DOHH2 (cell line): ENCODE measurements around the gene GTPBP4.
"Not testable (repeated sequence)": the region's sequence is repeated elsewhere in the genome, so short reads cannot be mapped to it uniquely, and the experiment has no call there.

Experiments used
- H3F3A ChIP-seq: fragments of 200-600 bp; sonication (generic), shearing (Covaris generic); 2 replicates; pipeline ENCODE4 v1.6.0; 2016; ENCODE audit warnings: antibody characterized with exemption, mild to moderate bottlenecking; ENCODE audit not compliant: control insufficient read depth, insufficient read depth
- H3K27ac ChIP-seq: fragments of 200-600 bp; sonication (generic); 2 replicates; pipeline ENCODE4 v1.5.1; 2014; ENCODE audit warnings: low read depth, mild to moderate bottlenecking, low read length, moderate library complexity
- H3K27me3 ChIP-seq: fragments of 200-600 bp; sonication (generic); 2 replicates; pipeline ENCODE4 v1.6.1; 2014; ENCODE audit warnings: mild to moderate bottlenecking, low read length, mixed read lengths; ENCODE audit not compliant: control insufficient read depth
- H3K36me3 ChIP-seq: fragments of 200-600 bp; sonication (generic); 2 replicates; pipeline ENCODE4 v1.6.1; 2014; ENCODE audit warnings: mild to moderate bottlenecking, low read length, moderate library complexity, mixed read lengths; ENCODE audit not compliant: control insufficient read depth
- H3K4me1 ChIP-seq: fragments of 200-600 bp; sonication (generic); 2 replicates; pipeline ENCODE4 v1.6.1; 2014; ENCODE audit warnings: mild to moderate bottlenecking, low read length, mixed read lengths; ENCODE audit not compliant: control insufficient read depth
- H3K4me2 ChIP-seq: fragments of 200-600 bp; sonication (generic); 2 replicates; pipeline ENCODE4 v1.6.0; 2014; ENCODE audit warnings: mild to moderate bottlenecking, low read length, moderate library complexity
- H3K4me3 ChIP-seq: fragments of 200-600 bp; sonication (generic); 2 replicates; pipeline ENCODE4 v1.5.1; 2014; ENCODE audit warnings: mild to moderate bottlenecking, low read length, mixed read lengths
- H3K79me2 ChIP-seq: fragments of 200-600 bp; sonication (generic); 2 replicates; pipeline ENCODE4 v1.6.1; 2014; ENCODE audit warnings: mild to moderate bottlenecking, low read length, mixed read lengths; ENCODE audit not compliant: control insufficient read depth
- H3K9me2 ChIP-seq: fragments of 200-600 bp; sonication (generic); replicated peaks from 2 replicates; pipeline ENCODE4 v1.6.1; 2014; ENCODE audit warnings: mild to moderate bottlenecking, low read length, mixed read lengths; ENCODE audit not compliant: control insufficient read depth
- H3K9me3 ChIP-seq: fragments of 200-600 bp; sonication (generic); 2 replicates; pipeline ENCODE4 v1.6.1; 2014; ENCODE audit warnings: antibody characterized with exemption, low read length, mixed read lengths; ENCODE audit not compliant: control insufficient read depth, insufficient read depth
- H4K20me1 ChIP-seq: fragments of 200-600 bp; sonication (generic); 2 replicates; pipeline ENCODE4 v1.6.0; 2014; ENCODE audit warnings: low read depth, mild to moderate bottlenecking, antibody characterized with exemption, low read length, moderate library complexity; ENCODE audit not compliant: control insufficient read depth, insufficient read depth
- EZH2phosphoT487 ChIP-seq: fragments of 200-600 bp; sonication (generic); IDR thresholded peaks from 2 replicates; pipeline ENCODE4 v1.6.1; 2017; ENCODE audit warnings: borderline replicate concordance, mild to moderate bottlenecking, antibody characterized with exemption, low read length, moderate library complexity, mixed read lengths
- TF ChIP-seq, protein P1 (sequence below): fragments of 200-600 bp; sonication (generic); IDR thresholded peaks from one replicate; pipeline ENCODE4 v1.5.1; 2014; ENCODE audit warnings: antibody characterized with exemption, mild to moderate bottlenecking, low read depth, low read length; ENCODE audit not compliant: poor library complexity, severe bottlenecking

The GTPBP4 gene

DNA sequence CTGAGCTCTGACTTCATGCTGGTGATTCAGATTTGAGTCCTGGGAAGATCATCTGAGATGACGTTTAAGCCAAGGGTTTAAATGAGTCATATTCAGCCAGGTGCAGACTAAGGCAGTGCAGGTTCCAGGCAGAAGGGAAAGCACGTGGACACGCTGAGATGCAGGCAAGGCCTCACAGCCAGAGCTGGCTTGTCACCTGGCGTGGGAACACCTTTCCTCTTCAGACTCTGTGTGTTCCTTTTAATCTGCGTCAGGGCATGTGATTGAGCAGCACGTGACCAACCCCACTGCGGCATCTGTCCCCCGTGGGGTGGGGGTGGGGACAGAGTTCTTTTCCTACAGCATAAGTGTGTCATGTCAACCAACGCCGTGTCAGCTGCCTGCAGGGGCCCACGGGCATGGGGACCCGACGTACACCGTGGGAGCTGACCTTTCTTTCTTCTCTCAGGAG is 48.1 kb downstream of the GTPBP4 start:
- Histone ChIP-seq H4K20me1 (0 out of 2 replicates have a peak, but pooled peaks cover 3% of the 10 kb centered on the region), H3K4me1 (no peaks in the 10 kb centered on the region), H3K27me3 (no peaks in the 10 kb centered on the region), H3K79me2 (no peaks in the 10 kb centered on the region), H3K36me3 (peaks cover 36% of the 10 kb centered on the region), H3K9me2 (no peaks in the 10 kb centered on the region), H3K4me3 (no peak overlapping the region), H3K27ac (no peak overlapping the region), H3K9me3 (no peaks in the 10 kb centered on the region), H3F3A (peaks cover 33% of the 10 kb centered on the region), H3K4me2 (no peak overlapping the region)
- TF ChIP-seq EZH2phosphoT487: no peak
- TF ChIP-seq, protein P1, sequence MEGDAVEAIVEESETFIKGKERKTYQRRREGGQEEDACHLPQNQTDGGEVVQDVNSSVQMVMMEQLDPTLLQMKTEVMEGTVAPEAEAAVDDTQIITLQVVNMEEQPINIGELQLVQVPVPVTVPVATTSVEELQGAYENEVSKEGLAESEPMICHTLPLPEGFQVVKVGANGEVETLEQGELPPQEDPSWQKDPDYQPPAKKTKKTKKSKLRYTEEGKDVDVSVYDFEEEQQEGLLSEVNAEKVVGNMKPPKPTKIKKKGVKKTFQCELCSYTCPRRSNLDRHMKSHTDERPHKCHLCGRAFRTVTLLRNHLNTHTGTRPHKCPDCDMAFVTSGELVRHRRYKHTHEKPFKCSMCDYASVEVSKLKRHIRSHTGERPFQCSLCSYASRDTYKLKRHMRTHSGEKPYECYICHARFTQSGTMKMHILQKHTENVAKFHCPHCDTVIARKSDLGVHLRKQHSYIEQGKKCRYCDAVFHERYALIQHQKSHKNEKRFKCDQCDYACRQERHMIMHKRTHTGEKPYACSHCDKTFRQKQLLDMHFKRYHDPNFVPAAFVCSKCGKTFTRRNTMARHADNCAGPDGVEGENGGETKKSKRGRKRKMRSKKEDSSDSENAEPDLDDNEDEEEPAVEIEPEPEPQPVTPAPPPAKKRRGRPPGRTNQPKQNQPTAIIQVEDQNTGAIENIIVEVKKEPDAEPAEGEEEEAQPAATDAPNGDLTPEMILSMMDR: no peak

DNA sequence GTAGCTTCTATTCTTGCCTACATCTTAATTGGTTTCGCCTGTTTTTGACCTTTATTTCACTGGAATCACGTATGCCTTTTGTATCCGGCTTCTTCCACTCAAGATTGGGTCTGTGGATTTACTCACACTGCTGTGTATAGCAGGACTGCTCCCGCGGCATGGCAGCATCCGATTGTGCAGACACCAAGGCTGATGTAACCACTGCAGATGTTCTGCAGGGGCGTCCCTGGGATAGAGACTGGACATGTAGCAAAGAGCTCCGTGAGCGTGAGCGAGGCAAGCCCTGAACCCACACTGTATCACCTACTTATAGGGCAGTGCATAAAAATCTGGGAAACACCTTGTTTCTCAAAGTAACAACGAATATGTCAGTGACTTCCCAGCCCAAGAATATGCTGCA is 48.9 kb downstream of the GTPBP4 start:
- H3K27me3 ChIP-seq: no peaks in the 10 kb centered on the region
- no peak overlapping the region for H3K27ac ChIP-seq
- no peaks in the 10 kb centered on the region for H3K79me2 ChIP-seq
- no peaks in the 10 kb centered on the region for H3K9me2 ChIP-seq
- TF ChIP-seq EZH2phosphoT487: no peak
- TF ChIP-seq, protein P1: no peak
- H3K4me2 ChIP-seq: no peak overlapping the region
- H4K20me1 ChIP-seq: 0 out of 2 replicates have a peak, but pooled peaks cover 3% of the 10 kb centered on the region
- H3F3A ChIP-seq: peaks cover 37% of the 10 kb centered on the region
- no peaks in the 10 kb centered on the region for H3K9me3 ChIP-seq
- peaks cover 44% of the 10 kb centered on the region for H3K36me3 ChIP-seq
- no peaks in the 10 kb centered on the region for H3K4me1 ChIP-seq
- no peak overlapping the region for H3K4me3 ChIP-seq

DNA sequence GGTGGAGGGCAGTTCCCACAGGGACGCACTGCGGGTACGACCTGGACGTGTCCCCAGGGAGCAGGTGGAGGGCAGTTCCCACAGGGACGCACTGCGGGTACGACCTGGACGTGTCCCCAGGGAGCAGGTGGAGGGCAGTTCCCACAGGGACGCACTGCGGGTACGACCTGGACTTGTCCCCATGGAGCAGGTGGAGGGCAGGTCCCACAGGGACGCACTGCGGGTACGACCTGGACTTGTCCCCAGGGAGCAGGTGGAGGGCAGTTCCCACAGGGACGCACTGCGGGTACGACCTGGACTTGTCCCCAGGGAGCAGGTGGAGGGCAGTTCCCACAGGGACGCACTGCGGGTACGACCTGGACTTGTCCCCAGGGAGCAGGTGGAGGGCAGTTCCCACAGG is 50.5 kb downstream of the GTPBP4 start:
- not testable (repeated sequence) for H3K4me2 ChIP-seq, H3K9me2 ChIP-seq
- H3K36me3 ChIP-seq: peaks cover 60% of the 10 kb centered on the region

DNA sequence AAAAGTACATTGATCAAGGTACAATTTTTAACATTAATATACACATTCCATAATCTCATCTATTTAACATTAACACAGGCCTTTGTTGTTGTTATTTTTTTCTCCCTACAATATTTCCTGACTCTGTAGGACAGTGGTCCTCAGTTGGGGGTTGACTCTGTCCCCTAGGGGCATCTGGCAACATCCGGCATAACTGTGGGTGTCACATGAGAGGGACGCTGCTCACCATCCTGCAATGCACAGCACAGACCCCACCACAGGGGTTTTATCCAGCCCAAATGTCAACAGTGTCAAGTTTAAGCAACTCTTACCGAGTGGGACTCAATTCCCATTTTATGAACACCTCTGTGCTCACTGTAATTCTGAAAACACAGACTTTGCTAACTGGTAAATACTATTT is 51.9 kb downstream of the GTPBP4 start:
- Histone ChIP-seq H3K4me3 (no peak overlapping the region), H3K79me2 (peaks cover 26% of the 10 kb centered on the region), H3K4me2 (no peak overlapping the region), H3K27ac (no peak overlapping the region), H3K9me3 (no peaks in the 10 kb centered on the region), H3K4me1 (peaks cover 23% of the 10 kb centered on the region), H3K27me3 (no peaks in the 10 kb centered on the region), H3F3A (peaks cover 64% of the 10 kb centered on the region), H3K9me2 (no peaks in the 10 kb centered on the region), H3K36me3 (peaks cover 74% of the 10 kb centered on the region), H4K20me1 (peaks cover 19% of the 10 kb centered on the region; the same call in 1 of the 2 replicates)
- TF ChIP-seq EZH2phosphoT487: no peak
- TF ChIP-seq, protein P1: no peak

More for the DNA sequence above, 50.5 kb downstream of the GTPBP4 start:
- H3K27ac ChIP-seq, H4K20me1 ChIP-seq, H3K9me3 ChIP-seq, H3K4me3 ChIP-seq, H3K27me3 ChIP-seq, H3K4me1 ChIP-seq: not testable (repeated sequence)
- peaks cover 50% of the 10 kb centered on the region for H3F3A ChIP-seq
- H3K79me2 ChIP-seq: peaks cover 13% of the 10 kb centered on the region
